WTC11 (cell line): Measurements from ENCODE around the gene GAGE12J.

Source experiments
- CBFB ChIP-seq: sonication (generic); formaldehyde crosslinking; IDR thresholded peaks from 2 replicates; pipeline ENCODE4 v1.8.1; 2022; ENCODE audit warnings: mild to moderate bottlenecking, low read depth, missing genetic modification reagents
- CREB1 ChIP-seq: sonication (generic); formaldehyde crosslinking; IDR thresholded peaks from 2 replicates; pipeline ENCODE4 v1.8.0; 2023; ENCODE audit warnings: mild to moderate bottlenecking, missing genetic modification reagents
- CREM ChIP-seq: sonication (generic); formaldehyde crosslinking; IDR thresholded peaks from 2 replicates; pipeline ENCODE4 v1.8.1; 2022; ENCODE audit warnings: mild to moderate bottlenecking, missing genetic modification reagents, moderate library complexity
- RELA ChIP-seq: sonication (generic); formaldehyde crosslinking; IDR thresholded peaks from 2 replicates; pipeline ENCODE4 v1.8.1; 2022; ENCODE audit warnings: missing genetic modification reagents, mild to moderate bottlenecking, borderline replicate concordance
- SP1 ChIP-seq: sonication (generic); formaldehyde crosslinking; conservative IDR thresholded peaks from 2 replicates; pipeline ENCODE4 v1.8.1; 2022; ENCODE audit warnings: missing genetic modification reagents
- TEAD1 ChIP-seq: sonication (generic); formaldehyde crosslinking; IDR thresholded peaks from 2 replicates; pipeline ENCODE4 v1.8.0; 2022; ENCODE audit warnings: mild to moderate bottlenecking, missing genetic modification reagents
- ZBTB21 ChIP-seq: sonication (generic); formaldehyde crosslinking; IDR thresholded peaks from 2 replicates; pipeline ENCODE4 v1.8.1; 2023; ENCODE audit warnings: mild to moderate bottlenecking, missing genetic modification reagents, borderline replicate concordance
- TF ChIP-seq, protein P1 (sequence below): fragments of 200-600 bp; IDR thresholded peaks from 2 replicates; pipeline ENCODE4 v1.8.0; 2022; ENCODE audit warnings: antibody characterized with exemption
- TF ChIP-seq, protein P2 (sequence below): sonication (generic); formaldehyde crosslinking; IDR thresholded peaks from 2 replicates; pipeline ENCODE4 v1.8.1; 2022; ENCODE audit warnings: low read depth, mild to moderate bottlenecking, moderate library complexity, missing genetic modification reagents, borderline replicate concordance
- TF ChIP-seq, protein P3 (sequence below): sonication (generic); formaldehyde crosslinking; IDR thresholded peaks from 2 replicates; pipeline ENCODE4 v1.8.1; 2023; ENCODE audit warnings: mild to moderate bottlenecking, moderate library complexity, missing genetic modification reagents
- TF ChIP-seq, protein P4 (sequence below): sonication (generic); formaldehyde crosslinking; IDR thresholded peaks from 2 replicates; pipeline ENCODE4 v1.8.1; 2022; ENCODE audit warnings: mild to moderate bottlenecking, missing genetic modification reagents, moderate library complexity, borderline replicate concordance
- TF ChIP-seq, protein P5 (sequence below): sonication (generic); formaldehyde crosslinking; IDR thresholded peaks from 2 replicates; pipeline ENCODE4 v1.8.0; 2023; ENCODE audit warnings: missing genetic modification reagents
- TF ChIP-seq, protein P6 (sequence below): sonication (generic); formaldehyde crosslinking; IDR thresholded peaks from 2 replicates; pipeline ENCODE4 v1.8.1; 2022; ENCODE audit warnings: low read depth, missing genetic modification reagents, borderline replicate concordance
- TF ChIP-seq, protein P7 (sequence below): fragments of 250-450 bp; sonication (Bioruptor Pico); IDR thresholded peaks from 2 replicates; pipeline ENCODE4 v1.9.0; 2021; ENCODE audit warnings: mild to moderate bottlenecking

DNA sequence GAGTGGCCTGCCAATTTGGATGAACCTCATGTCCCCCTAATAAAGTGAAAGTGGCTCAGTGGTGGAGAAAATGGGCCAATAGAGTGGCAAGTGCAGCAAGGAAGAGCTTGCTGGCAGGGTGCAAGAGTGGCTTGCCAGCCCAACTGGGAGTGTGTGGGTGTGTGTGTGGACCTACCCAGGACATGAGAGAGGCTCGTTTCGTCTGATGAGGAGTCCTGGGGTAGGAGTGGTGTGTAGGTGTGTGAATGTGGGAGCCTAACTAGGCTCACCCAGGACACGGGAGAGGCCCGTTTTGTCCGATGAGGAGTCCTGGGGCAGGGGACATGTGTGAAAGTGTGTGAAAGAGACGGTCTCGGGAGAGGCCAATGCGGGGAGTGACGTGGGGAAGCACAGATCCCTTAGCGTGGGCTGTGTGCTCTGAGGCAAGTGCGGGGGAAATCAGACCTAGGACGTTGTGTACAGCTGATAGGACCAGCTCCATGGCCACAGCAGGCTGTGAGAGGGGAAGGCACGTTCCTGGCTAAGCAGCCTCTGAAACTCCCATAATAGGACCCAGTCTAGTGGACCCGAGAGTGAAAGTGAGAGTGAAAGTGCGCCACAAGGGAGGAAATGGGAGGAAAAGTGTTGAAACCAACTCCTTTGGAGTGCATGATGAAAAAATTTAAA, 13.1 kb upstream of the GAGE12J start:
- TF ChIP-seq SP1 = no peak
- TF ChIP-seq CBFB (CRISPR knock-in tag) = no peak
- TF ChIP-seq, protein P1, sequence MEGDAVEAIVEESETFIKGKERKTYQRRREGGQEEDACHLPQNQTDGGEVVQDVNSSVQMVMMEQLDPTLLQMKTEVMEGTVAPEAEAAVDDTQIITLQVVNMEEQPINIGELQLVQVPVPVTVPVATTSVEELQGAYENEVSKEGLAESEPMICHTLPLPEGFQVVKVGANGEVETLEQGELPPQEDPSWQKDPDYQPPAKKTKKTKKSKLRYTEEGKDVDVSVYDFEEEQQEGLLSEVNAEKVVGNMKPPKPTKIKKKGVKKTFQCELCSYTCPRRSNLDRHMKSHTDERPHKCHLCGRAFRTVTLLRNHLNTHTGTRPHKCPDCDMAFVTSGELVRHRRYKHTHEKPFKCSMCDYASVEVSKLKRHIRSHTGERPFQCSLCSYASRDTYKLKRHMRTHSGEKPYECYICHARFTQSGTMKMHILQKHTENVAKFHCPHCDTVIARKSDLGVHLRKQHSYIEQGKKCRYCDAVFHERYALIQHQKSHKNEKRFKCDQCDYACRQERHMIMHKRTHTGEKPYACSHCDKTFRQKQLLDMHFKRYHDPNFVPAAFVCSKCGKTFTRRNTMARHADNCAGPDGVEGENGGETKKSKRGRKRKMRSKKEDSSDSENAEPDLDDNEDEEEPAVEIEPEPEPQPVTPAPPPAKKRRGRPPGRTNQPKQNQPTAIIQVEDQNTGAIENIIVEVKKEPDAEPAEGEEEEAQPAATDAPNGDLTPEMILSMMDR = no peak
- TF ChIP-seq, protein P2, sequence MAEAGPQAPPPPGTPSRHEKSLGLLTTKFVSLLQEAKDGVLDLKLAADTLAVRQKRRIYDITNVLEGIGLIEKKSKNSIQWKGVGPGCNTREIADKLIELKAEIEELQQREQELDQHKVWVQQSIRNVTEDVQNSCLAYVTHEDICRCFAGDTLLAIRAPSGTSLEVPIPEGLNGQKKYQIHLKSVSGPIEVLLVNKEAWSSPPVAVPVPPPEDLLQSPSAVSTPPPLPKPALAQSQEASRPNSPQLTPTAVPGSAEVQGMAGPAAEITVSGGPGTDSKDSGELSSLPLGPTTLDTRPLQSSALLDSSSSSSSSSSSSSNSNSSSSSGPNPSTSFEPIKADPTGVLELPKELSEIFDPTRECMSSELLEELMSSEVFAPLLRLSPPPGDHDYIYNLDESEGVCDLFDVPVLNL (CRISPR knock-in tag) = no peak
- TF ChIP-seq ZBTB21 (CRISPR knock-in tag) = no peak
- no peak for TF ChIP-seq CREB1 (CRISPR knock-in tag)
- TF ChIP-seq, protein P3, sequence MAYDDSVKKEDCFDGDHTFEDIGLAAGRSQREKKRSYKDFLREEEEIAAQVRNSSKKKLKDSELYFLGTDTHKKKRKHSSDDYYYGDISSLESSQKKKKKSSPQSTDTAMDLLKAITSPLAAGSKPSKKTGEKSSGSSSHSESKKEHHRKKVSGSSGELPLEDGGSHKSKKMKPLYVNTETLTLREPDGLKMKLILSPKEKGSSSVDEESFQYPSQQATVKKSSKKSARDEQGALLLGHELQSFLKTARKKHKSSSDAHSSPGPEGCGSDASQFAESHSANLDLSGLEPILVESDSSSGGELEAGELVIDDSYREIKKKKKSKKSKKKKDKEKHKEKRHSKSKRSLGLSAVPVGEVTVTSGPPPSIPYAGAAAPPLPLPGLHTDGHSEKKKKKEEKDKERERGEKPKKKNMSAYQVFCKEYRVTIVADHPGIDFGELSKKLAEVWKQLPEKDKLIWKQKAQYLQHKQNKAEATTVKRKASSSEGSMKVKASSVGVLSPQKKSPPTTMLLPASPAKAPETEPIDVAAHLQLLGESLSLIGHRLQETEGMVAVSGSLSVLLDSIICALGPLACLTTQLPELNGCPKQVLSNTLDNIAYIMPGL = no peak
- no peak for TF ChIP-seq TEAD1 (CRISPR knock-in tag)
- TF ChIP-seq, protein P4, sequence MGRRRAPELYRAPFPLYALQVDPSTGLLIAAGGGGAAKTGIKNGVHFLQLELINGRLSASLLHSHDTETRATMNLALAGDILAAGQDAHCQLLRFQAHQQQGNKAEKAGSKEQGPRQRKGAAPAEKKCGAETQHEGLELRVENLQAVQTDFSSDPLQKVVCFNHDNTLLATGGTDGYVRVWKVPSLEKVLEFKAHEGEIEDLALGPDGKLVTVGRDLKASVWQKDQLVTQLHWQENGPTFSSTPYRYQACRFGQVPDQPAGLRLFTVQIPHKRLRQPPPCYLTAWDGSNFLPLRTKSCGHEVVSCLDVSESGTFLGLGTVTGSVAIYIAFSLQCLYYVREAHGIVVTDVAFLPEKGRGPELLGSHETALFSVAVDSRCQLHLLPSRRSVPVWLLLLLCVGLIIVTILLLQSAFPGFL (CRISPR knock-in tag) = no peak
- TF ChIP-seq, protein P5, sequence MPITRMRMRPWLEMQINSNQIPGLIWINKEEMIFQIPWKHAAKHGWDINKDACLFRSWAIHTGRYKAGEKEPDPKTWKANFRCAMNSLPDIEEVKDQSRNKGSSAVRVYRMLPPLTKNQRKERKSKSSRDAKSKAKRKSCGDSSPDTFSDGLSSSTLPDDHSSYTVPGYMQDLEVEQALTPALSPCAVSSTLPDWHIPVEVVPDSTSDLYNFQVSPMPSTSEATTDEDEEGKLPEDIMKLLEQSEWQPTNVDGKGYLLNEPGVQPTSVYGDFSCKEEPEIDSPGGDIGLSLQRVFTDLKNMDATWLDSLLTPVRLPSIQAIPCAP (CRISPR knock-in tag) = no peak
- no peak for TF ChIP-seq RELA
- TF ChIP-seq CREM (CRISPR knock-in tag) = no peak
- TF ChIP-seq, protein P6, sequence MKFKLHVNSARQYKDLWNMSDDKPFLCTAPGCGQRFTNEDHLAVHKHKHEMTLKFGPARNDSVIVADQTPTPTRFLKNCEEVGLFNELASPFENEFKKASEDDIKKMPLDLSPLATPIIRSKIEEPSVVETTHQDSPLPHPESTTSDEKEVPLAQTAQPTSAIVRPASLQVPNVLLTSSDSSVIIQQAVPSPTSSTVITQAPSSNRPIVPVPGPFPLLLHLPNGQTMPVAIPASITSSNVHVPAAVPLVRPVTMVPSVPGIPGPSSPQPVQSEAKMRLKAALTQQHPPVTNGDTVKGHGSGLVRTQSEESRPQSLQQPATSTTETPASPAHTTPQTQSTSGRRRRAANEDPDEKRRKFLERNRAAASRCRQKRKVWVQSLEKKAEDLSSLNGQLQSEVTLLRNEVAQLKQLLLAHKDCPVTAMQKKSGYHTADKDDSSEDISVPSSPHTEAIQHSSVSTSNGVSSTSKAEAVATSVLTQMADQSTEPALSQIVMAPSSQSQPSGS (CRISPR knock-in tag) = no peak
- TF ChIP-seq, protein P7, sequence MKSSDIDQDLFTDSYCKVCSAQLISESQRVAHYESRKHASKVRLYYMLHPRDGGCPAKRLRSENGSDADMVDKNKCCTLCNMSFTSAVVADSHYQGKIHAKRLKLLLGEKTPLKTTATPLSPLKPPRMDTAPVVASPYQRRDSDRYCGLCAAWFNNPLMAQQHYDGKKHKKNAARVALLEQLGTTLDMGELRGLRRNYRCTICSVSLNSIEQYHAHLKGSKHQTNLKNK (CRISPR knock-in tag) = no peak
